ENCODE results near the gene C16orf87. TPM values are rescaled to one million over a fixed set of nuclear protein-coding genes. Genes with fewer than 3 reads are reported as not detected.

C16orf87 gene
- total RNA-seq, 1 experiment from 2014 or later: 27.1 TPM

GRCh38 chr16:46801428-46802049 lies 29.4 kb downstream of the C16orf87 start:
- intact Hi-C loops (cut with micrococcal nuclease; ENCODE audit: unreplicated experiment): no loop called here
- Histone ChIP-seq H3K27me3 (replicated peaks; ENCODE audit: insufficient read depth, low read depth, low read length, poor library complexity) (no peaks in the 10 kb centered on the region), H3K4me3 (ENCODE audit: low read depth, low read length, poor library complexity, severe bottlenecking) (no peak overlapping the region), H3K4me1 (ENCODE audit: insufficient read depth, low read length, poor library complexity, severe bottlenecking) (peaks cover 14% of the 10 kb centered on the region), H3K9me3 (ENCODE audit: low read depth, low read length, poor library complexity, severe bottlenecking) (no peaks in the 10 kb centered on the region), H3K27ac (ENCODE audit: low read depth, low read length, poor library complexity, severe bottlenecking) (no peak overlapping the region), H3K36me3 (ENCODE audit: insufficient read depth, low read length, poor library complexity, severe bottlenecking) (peaks cover 10% of the 10 kb centered on the region)
- peak; percentile 44 for DNase-seq (ENCODE audit: low spot score)
- no TSS peak for BruUV-seq (replicated peaks)
- CTCF ChIA-PET: interaction anchor here (0.7 to 1.2 kb wide), 8 partner anchors 12 to 128 kb away, joined by 3 to 7 read pairs (median 4); no protein-coding TSS in a partner anchor
- TF ChIP-seq EZH2 (IDR thresholded peaks at IDR 0.05; ENCODE audit: borderline replicate concordance, low read depth, low read length, poor library complexity, severe bottlenecking): no peak
- TF ChIP-seq, protein P1, sequence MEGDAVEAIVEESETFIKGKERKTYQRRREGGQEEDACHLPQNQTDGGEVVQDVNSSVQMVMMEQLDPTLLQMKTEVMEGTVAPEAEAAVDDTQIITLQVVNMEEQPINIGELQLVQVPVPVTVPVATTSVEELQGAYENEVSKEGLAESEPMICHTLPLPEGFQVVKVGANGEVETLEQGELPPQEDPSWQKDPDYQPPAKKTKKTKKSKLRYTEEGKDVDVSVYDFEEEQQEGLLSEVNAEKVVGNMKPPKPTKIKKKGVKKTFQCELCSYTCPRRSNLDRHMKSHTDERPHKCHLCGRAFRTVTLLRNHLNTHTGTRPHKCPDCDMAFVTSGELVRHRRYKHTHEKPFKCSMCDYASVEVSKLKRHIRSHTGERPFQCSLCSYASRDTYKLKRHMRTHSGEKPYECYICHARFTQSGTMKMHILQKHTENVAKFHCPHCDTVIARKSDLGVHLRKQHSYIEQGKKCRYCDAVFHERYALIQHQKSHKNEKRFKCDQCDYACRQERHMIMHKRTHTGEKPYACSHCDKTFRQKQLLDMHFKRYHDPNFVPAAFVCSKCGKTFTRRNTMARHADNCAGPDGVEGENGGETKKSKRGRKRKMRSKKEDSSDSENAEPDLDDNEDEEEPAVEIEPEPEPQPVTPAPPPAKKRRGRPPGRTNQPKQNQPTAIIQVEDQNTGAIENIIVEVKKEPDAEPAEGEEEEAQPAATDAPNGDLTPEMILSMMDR (conservative IDR thresholded peaks at IDR 0.05; ENCODE audit: low read depth, low read length): peak; percentile 60
- POLR2A ChIA-PET (ENCODE audit: low non-redundant PET): no interaction called here

DNA sequence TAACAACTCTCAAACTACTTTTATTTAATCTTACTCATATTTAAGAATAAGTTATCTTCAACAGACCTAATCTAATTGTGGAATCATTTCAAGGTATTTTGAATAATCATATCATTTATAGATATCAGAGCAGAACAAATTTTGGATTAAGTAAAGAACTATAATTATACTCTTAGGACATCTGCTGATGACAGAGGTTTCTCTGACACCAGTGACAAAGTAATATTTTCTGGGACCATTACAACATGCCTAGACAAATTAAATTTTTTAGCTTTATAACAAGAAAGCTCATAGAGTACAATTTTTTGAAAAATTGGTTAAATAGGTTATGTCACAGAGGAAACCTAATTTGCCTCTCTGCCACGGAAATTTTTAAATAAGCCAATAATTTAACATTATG lies 30.5 kb downstream of the C16orf87 start:
- TF ChIP-seq, protein P1 (conservative IDR thresholded peaks at IDR 0.05; ENCODE audit: low read depth, low read length): no peak
- no peak for TF ChIP-seq EZH2 (IDR thresholded peaks at IDR 0.05; ENCODE audit: borderline replicate concordance, low read depth, low read length, poor library complexity, severe bottlenecking)
- ChIA-PET POLR2A (ENCODE audit: low non-redundant PET) (no interaction called here), CTCF (interaction anchor here (1.3 kb wide), 1 partner anchor 111 kb away, joined by 5 read pairs; the partner anchor contains the start of gene ORC6)
- Histone ChIP-seq H3K27ac (ENCODE audit: low read depth, low read length, poor library complexity, severe bottlenecking) (no peak overlapping the region), H3K4me3 (ENCODE audit: low read depth, low read length, poor library complexity, severe bottlenecking) (no peak overlapping the region), H3K27me3 (replicated peaks; ENCODE audit: insufficient read depth, low read depth, low read length, poor library complexity) (no peaks in the 10 kb centered on the region), H3K36me3 (ENCODE audit: insufficient read depth, low read length, poor library complexity, severe bottlenecking) (peaks cover 10% of the 10 kb centered on the region), H3K9me3 (ENCODE audit: low read depth, low read length, poor library complexity, severe bottlenecking) (no peaks in the 10 kb centered on the region), H3K4me1 (ENCODE audit: insufficient read depth, low read length, poor library complexity, severe bottlenecking) (peaks cover 8% of the 10 kb centered on the region)
- no TSS peak for BruUV-seq (replicated peaks)
- intact Hi-C loops (cut with micrococcal nuclease; ENCODE audit: unreplicated experiment): no loop called here
- no peak for DNase-seq (ENCODE audit: low spot score)

- ChIA-PET CTCF (no interaction called here), POLR2A (ENCODE audit: low non-redundant PET) (no interaction called here)
- no peaks in the 10 kb centered on the region for H3K4me1 ChIP-seq (ENCODE audit: insufficient read depth, low read length, poor library complexity, severe bottlenecking)
- DNase-seq (ENCODE audit: low spot score): no peak
- intact Hi-C loops (cut with micrococcal nuclease; ENCODE audit: unreplicated experiment): loop anchor here (10.0 kb wide), 1 partner anchor 113 kb away; the partner anchor contains the start of genes ORC6 and VPS35
- H3K27ac ChIP-seq (ENCODE audit: low read depth, low read length, poor library complexity, severe bottlenecking): no peak overlapping the region
- peaks cover 7% of the 10 kb centered on the region for H3K36me3 ChIP-seq (ENCODE audit: insufficient read depth, low read length, poor library complexity, severe bottlenecking)
- BruUV-seq (replicated peaks): no TSS peak
- no peak overlapping the region for H3K4me3 ChIP-seq (ENCODE audit: low read depth, low read length, poor library complexity, severe bottlenecking)
- TF ChIP-seq EZH2 (IDR thresholded peaks at IDR 0.05; ENCODE audit: borderline replicate concordance, low read depth, low read length, poor library complexity, severe bottlenecking): no peak
- TF ChIP-seq, protein P1 (conservative IDR thresholded peaks at IDR 0.05; ENCODE audit: low read depth, low read length): no peak
- peaks cover 10% of the 10 kb centered on the region for H3K9me3 ChIP-seq (ENCODE audit: low read depth, low read length, poor library complexity, severe bottlenecking)
- no peaks in the 10 kb centered on the region for H3K27me3 ChIP-seq (replicated peaks; ENCODE audit: insufficient read depth, low read depth, low read length, poor library complexity)
Measured at GRCh38 chr16:46797501-46797900, 33.5 kb downstream of the C16orf87 start.

Measured in A673 (cell line).